HG03095 (cell line): Measurements from ENCODE around the gene CAPZB.

Source experiments
- ATAC-seq: cut with Tn5 transposase; IDR thresholded peaks from one replicate; pipeline ENCODE4 v1.9.1; 2021; ENCODE audit warnings: moderate library complexity; ENCODE audit not compliant: unreplicated experiment

The CAPZB gene

DNA sequence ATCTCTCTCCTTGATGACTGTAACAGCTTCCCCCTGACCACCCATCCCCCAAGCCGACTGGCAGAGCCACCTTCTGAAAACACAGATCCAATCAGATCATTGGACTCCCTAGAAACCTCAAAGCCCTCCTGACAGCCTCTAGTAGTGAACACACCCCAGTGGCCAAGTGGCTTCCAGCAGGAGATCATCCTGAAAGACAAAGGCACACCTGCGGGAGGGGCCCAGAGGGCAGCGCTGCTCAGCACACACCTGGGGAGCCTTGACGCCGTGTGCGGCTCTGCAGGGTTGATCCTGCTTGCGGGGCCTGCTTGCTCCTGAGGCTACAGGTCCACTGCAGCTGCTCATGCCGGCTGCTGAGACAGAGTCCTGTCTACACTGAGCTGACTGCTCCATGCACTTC, 131.7 kb downstream of the CAPZB start:
- no peak for ATAC-seq

- no peak for ATAC-seq
Measured at GRCh38 chr1:19352839-19353238, 132.5 kb downstream of the CAPZB start.

- ATAC-seq = no peak
Measured at GRCh38 chr1:19351873-19352272, 133.5 kb downstream of the CAPZB start.

DNA sequence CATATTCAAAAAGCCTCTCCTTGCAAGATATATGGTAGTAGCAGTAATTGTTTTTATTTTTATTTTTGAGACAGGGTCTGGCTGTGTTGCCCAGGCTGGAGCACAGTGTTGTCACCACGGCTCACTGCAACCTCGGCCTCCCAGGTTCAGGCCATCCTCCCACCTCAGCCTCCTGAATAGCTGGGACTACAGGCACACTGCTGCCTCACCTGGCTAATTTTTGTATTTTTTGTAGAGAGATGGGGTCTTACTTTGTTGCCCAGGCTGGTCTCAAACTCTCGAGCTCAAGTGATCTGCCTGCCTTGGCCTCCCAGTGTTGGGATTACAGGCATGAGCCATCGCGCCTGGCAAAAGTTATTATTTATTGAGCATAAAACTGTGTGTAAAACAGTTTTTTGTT, 134.8 kb downstream of the CAPZB start:
- ATAC-seq = no peak

- ATAC-seq = no peak
Measured at GRCh38 chr1:19349999-19350398, 135.3 kb downstream of the CAPZB start.

GRCh38 chr1:19348441-19349198, 136.7 kb downstream of the CAPZB start:
- ATAC-seq = no peak

DNA sequence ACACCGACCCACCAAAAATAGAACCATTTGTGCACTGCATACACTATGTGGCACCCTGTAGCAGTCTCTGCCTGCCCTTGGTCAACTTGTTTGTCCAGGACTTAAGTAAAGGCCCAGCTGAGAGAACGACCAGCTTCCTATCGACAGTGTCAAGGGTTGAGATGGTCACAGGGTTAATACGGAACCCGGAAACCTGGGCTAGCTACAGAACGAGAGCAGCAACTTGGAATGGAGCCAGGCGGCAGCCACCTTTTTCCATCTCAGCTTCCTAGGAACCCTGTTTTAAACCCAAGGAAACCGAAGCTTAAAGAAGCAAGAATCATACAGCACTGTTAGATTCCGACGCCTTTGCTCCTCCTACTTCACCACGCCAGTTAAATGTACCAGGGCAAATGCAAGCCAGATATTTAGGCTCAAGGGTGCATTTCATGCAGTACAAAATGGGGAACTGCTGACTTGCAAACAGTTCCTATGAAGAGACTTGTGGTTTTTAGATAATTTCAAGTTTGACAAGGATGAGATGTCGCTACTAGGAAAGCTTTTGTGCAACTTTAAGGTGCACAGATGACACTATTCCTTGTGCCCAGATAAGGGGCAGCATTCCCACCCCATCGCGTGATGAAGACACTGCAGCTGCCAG, 137.7 kb downstream of the CAPZB start:
- no peak for ATAC-seq

- no peak for ATAC-seq
Measured at GRCh38 chr1:19346026-19346425, 139.3 kb downstream of the CAPZB start.

DNA sequence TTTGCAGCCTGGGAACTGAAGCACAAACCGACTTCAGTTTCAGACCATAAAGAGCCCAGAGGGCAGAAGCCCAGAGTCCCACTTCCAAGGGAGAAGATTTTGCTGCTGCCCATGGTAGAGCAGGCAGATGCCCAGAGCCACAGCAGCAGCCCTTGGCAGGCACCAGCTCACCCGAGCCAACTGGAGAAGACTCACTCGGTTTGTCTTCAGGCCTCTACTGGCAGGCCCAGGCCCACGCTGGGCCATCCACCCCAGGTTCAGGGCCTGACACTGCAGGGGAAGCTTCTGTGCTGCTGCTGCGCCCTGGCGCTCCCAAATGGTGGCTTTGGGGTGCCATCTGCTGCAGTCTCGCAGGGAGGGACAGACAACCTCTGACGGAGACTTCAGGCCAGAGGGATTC, 139.9 kb downstream of the CAPZB start:
- ATAC-seq = no peak

- no peak for ATAC-seq
Measured at GRCh38 chr1:19344831-19345230, 140.5 kb downstream of the CAPZB start.

DNA sequence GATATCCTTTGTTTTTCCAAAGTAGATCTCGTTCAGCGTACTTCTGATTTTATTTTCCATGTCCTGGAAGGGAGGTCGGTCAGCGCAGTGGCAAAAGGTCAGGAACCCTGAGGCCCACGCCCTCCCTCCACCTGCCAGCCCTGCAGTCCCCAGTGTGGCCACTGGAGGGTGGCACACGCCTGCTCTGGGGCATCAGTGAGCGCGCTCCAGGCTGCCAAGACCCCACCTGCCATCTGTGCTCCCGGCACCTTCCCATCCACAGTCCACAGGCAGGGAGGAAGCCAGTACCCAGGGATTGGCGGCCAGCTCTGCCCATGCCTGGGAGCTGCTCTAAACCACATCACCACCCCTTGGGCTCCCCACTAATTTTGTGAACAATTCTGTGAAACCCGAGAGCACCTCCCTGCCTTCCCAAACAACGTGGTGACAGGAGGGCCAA, 140.9 kb downstream of the CAPZB start:
- no peak for ATAC-seq

GRCh38 chr1:19343617-19344350, 141.6 kb downstream of the CAPZB start:
- ATAC-seq = no peak

DNA sequence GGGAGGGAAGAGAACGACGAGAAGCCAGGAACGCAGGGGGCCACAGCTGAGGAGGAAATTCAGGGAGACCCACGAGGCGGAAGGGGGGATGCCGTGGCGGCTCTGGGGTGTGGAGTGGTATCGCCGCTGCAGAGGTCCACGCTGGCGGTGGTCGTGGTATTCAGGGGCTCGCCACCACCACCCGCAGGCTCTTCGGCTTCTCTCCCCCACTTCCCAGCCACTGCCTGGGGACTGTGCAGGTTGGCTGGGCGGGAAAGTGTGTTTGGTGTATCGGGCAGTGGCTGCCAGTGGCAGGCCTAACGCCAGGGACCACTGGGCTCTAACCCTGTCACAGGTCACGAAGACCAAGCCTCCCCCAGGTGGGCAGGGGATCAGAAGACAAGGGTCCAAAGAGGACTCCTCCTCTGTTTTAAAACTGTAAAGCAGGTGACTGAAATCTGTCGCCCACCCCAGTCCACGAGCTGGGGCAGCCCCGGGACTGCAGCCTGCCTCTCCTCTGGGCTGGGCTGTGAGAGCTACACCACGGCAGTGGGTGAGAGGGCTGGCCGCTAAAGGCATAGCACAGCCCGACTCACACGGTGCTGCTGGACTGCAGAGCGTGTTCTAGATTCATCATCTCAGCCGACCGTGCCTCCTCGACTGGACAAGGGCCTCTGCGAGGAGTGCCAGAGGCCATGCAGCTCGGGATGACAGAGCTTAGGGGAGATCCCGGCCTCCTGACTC, 142.3 kb downstream of the CAPZB start:
- ATAC-seq = no peak

DNA sequence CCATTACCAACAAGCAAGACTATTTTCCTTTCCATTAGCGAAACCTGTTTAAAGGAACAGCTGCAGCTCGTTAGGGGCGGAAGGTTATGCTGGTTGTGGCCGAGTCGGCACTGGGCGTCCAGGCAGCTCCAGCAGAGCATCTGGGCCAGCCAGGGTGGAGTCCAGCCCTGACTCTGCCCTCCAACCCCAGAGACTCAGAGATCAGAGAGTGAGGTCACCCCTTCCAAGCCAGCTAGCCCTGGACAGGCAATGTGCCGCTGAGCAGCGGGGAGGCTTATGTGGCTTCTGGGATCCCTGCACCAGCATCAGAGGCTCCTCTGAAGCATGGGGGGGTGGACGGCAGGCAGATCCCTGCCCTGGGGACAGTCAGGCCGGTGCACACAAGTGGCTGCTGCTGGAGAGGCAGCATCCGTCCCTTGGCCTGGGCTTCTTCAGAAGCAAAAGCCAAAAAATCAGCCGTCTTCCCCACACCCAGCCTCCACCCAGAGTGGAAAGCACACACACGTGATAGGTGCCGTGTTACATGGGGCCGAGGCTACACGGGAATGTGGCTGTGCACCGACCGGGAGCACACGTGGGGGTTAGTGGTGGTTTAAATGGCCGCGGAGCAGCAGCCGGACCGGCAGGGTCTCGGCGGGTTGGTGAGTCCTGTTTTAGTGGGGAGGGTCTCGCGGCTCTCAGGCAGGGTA, 143.1 kb downstream of the CAPZB start:
- no peak for ATAC-seq

- no peak for ATAC-seq
Measured at GRCh38 chr1:19341201-19342061, 143.9 kb downstream of the CAPZB start.

DNA sequence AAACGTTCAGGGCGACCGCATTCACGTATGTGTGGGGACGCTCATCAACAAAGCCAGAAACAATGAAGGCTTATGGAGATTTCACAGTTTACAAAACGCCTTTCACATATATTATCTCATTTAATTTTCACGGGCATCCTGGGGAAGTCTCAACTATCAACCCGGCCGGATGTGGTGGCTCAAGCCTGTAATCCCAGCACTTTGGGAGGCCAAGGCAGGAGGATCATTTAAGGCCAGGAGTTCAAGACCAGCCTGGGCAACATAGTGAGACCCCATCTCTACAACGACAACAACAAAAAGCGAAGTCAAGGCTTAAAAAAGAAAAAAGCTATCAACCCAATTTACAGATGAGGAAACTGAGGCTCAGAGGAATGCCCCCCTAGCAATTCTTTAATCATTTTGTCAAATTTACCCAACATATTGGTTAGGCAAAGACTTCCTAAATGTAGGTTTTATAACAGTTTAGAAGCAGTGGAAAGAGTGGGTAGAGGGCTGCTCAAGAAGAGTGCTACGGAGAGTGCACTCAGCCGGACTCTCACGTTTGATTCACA, 144.9 kb downstream of the CAPZB start:
- ATAC-seq = no peak

- ATAC-seq = no peak
Measured at GRCh38 chr1:19339214-19339861, 146.0 kb downstream of the CAPZB start.

- no peak for ATAC-seq
Measured at GRCh38 chr1:19338323-19338762, 147.0 kb downstream of the CAPZB start.

GRCh38 chr1:19337289-19337688, 148.1 kb downstream of the CAPZB start:
- ATAC-seq = no peak
